Heart right ventricle (tissue), 16 donors: ENCODE data around the gene OVOL3. TPM values are rescaled to one million over a fixed set of nuclear protein-coding genes. Genes with fewer than 3 reads are reported as not detected.

ENCODE experiments used
- ATAC-seq, 8 donors: fragments of 200-7000 bp; cut with Tn5 transposase; one replicate each; pipeline ENCODE4 v1.9.1; 2020; ENCODE audit warnings: mild to moderate bottlenecking in 8 of 8, moderate library complexity in 8 of 8, moderate number of reproducible peaks in 1 of 8
- DNase-seq, 2 donors: peaks; one replicate each; pipeline ENCODE4 v3.0.0-alpha.2; 2020
- H3K27ac ChIP-seq, 10 donors: fragments of 200-600 bp; sonication (generic) in 2 of 10; one replicate each; pipeline versions ENCODE4 v1.5.0 to v1.8.0; 2020 to 2022; ENCODE audit warnings: mild to moderate bottlenecking in 3 of 10
- H3K27me3 ChIP-seq, 7 donors: fragments of 200-600 bp; one replicate each; pipeline ENCODE4 v1.8.0; 2021 to 2022; ENCODE audit warnings: mild to moderate bottlenecking in 2 of 7
- H3K36me3 ChIP-seq, 9 donors: fragments of 200-600 bp; sonication (generic) in 1 of 9; one replicate each; pipeline versions ENCODE4 v1.5.0 to v1.8.0; 2020 to 2022; ENCODE audit warnings: mild to moderate bottlenecking in 2 of 9
- H3K4me1 ChIP-seq, 9 donors: fragments of 200-600 bp; sonication (generic) in 1 of 9; one replicate each; pipeline versions ENCODE4 v1.5.0 to v1.8.0; 2020 to 2022; ENCODE audit warnings: mild to moderate bottlenecking in 4 of 9
- H3K4me3 ChIP-seq, 10 donors: fragments of 200-600 bp; sonication (generic) in 2 of 10; one replicate each; pipeline versions ENCODE4 v1.5.0 to v1.8.0; 2020 to 2022; ENCODE audit warnings: mild to moderate bottlenecking in 7 of 10, moderate library complexity in 2 of 10
- H3K9me3 ChIP-seq, 11 donors: fragments of 200-600 bp in 10 of 11; sonication (generic) in 2 of 11; one replicate each; pipeline versions ENCODE4 v1.5.0 to v1.8.0; 2013 to 2022; ENCODE audit warnings: mild to moderate bottlenecking in 2 of 11, control low read depth in 1 of 11, moderate library complexity in 1 of 11
- WGBS, 2 donors: extraction: QIAGEN DNeasy Blood & Tissue Kit; methylation state at CpG; one replicate each; pipeline ENCODE4 v1.1.7; 2013; ENCODE audit warnings: inconsistent platforms in 1 of 2; 5-methylcytosine and 5-hydroxymethylcytosine counted together
- intact Hi-C, 10 donors: fragments of 100-400 bp; cut with DNase I; formaldehyde crosslinking; loops; one replicate each; pipeline versions ENCODE4 v1.11.1 to v1.14.2; 2022
- polyA plus RNA-seq, 2 donors: library from polyadenylated mRNA; stranded (reverse); fragments of 200-250 nt; gene quantifications; one replicate each; pipeline ENCODE4 v1.2.3, GENCODE V29; 2013
- total RNA-seq, 10 donors: library from RNA; stranded (reverse); fragmentation: NEBNext Ultra II Directional in 3 of 10; extraction: Animal tissue kit (Norgen Biotek cat#: 25700) in 3 of 10; gene quantifications; one replicate each; pipeline versions ENCODE4 v1.2.1 to v1.2.4, GENCODE V29; 2021 to 2023
- TF ChIP-seq, protein P1 (sequence below), 9 donors: fragments of 200-600 bp; sonication (generic) in 2 of 9; IDR thresholded peaks; one replicate each; pipeline versions ENCODE4 v1.5.0 to v1.8.0; 2021 to 2022; ENCODE audit warnings: antibody characterized with exemption in 9 of 9, mild to moderate bottlenecking in 5 of 9, moderate library complexity in 1 of 9
- donor health status: Arrhythmogenic right ventricular cardiomyopathy.
- donor health status: ischemic (EF 13 %, LVEDD 7.1; RV severe dilation, severe dysfunction).
- donor health status: healthy with polysubstance abuse.
- donor health status: DM: no; HTN: yes; CAD: no.
- donor health status: DM: no; HTN: no; CAD: no.
- donor health status: ischemic (EF 25% LVEDD 6.9; RV normal size, moderate dysfunction).
- donor health status: ischemic (EF 25% LVEDD 5.7; RV mildly dilated, moderate dysfunction).
- donor health status: healthy.
- donor health status: DM: yes; HTN: yes; CAD: no.
- donor health status: Ischemic cardiomyopathy.
- donor health status: ischemic (EF 35%, LVEDD 5.7; RV mildly dilated, moderate dysfunction).
- donor health status: nonischemic (EF 11% LVEDD 7.7; RV severe dilation, severe dysfunction).
- donor health status: DM: yes; HTN: yes; CAD: no.
- donor health status: PGD.
- donor health status: ischemic (EF 29% LVEDD 5.4; RV normal size, mild dysfunction).
- donor health status: nonischemic (EF 23%, LVEDD 6.1; RV moderate dilation, normal function).

OVOL3 gene
- total and polyA plus RNA-seq, 12 donors = not detected

DNA sequence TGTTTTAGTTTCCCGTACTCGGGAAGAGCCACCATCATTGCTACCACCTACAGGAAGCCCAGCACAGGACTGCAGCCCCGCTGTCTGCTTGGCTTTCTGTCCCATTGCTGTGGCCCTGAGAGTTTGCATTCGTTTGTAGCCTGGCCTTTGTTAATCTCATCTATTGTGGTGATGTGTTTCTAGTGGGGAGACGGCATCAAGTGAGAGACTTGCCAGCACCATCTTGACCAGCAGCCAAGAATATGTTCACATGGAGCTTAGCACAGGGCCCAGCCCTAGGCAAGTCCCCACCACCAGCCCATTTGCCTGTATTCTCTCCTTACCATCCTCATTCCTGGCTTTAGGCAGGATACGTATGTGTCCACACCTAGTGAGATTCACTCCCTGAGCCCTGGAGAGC, 17.3 kb upstream of the OVOL3 start:
- TF ChIP-seq, protein P1, sequence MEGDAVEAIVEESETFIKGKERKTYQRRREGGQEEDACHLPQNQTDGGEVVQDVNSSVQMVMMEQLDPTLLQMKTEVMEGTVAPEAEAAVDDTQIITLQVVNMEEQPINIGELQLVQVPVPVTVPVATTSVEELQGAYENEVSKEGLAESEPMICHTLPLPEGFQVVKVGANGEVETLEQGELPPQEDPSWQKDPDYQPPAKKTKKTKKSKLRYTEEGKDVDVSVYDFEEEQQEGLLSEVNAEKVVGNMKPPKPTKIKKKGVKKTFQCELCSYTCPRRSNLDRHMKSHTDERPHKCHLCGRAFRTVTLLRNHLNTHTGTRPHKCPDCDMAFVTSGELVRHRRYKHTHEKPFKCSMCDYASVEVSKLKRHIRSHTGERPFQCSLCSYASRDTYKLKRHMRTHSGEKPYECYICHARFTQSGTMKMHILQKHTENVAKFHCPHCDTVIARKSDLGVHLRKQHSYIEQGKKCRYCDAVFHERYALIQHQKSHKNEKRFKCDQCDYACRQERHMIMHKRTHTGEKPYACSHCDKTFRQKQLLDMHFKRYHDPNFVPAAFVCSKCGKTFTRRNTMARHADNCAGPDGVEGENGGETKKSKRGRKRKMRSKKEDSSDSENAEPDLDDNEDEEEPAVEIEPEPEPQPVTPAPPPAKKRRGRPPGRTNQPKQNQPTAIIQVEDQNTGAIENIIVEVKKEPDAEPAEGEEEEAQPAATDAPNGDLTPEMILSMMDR (IDR thresholded peaks at IDR 0.05) = no peak
- DNase-seq (peak in 1 of 2 donors; percentile 54), ATAC-seq (peak; percentile 58 to 92 (median 84))
- Histone ChIP-seq H3K4me1 (peaks cover 0 to 20% (median 6%) of the 10 kb centered on the region in 9 donors), H3K27ac (peak overlapping the region in 9 of 10 donors; percentile 20 to 76 (median 62)), H3K4me3 (no peak overlapping the region), H3K36me3 (peaks cover 0 to 45% (median 0%) of the 10 kb centered on the region in 9 donors), H3K9me3 (no peaks in the 10 kb centered on the region), H3K27me3 (no peaks in the 10 kb centered on the region)
- intact Hi-C loops = no loop called here
- 29 to 70% methylated on average over 6 of the region's 6 CpGs for WGBS, 2 donors

DNA sequence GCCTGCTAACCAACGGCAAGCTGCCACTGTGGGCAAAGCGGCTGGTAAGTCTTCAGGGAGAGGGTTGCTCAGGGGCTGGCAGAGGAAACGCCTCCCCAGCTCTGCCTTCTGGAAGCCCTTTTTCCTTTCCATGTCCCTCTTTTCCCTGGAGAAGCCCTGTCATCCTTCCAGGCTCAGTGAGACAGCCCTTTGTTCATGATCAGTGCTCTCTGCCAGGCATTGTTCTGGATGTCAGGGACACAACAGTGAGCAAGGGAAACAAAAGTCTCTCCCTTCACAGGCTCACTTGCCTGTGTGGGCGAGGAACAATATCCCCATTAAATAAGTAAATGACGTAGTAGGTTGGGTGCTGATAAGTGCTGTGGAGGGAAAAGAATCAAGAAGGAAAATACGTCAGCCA, 13.9 kb upstream of the OVOL3 start:
- H3K4me1 ChIP-seq = peaks cover 0 to 40% (median 24%) of the 10 kb centered on the region in 9 donors
- H3K36me3 ChIP-seq = peaks cover 0 to 39% (median 0%) of the 10 kb centered on the region in 9 donors
- no peak for ATAC-seq
- TF ChIP-seq, protein P1 (IDR thresholded peaks at IDR 0.05) = no peak
- intact Hi-C loops = loop anchor here in 1 of 10 donors (5.0 kb wide), 1 partner anchor 40 kb away; no protein-coding TSS in a partner anchor
- WGBS, 2 donors = 63 to 69% methylated on average over 6 of the region's 6 CpGs
- peak overlapping the region in 7 of 10 donors; percentile 9 to 63 (median 39) for H3K27ac ChIP-seq
- H3K4me3 ChIP-seq = no peak overlapping the region
- no peak for DNase-seq
- H3K27me3 ChIP-seq = no peaks in the 10 kb centered on the region
- no peaks in the 10 kb centered on the region for H3K9me3 ChIP-seq

DNA sequence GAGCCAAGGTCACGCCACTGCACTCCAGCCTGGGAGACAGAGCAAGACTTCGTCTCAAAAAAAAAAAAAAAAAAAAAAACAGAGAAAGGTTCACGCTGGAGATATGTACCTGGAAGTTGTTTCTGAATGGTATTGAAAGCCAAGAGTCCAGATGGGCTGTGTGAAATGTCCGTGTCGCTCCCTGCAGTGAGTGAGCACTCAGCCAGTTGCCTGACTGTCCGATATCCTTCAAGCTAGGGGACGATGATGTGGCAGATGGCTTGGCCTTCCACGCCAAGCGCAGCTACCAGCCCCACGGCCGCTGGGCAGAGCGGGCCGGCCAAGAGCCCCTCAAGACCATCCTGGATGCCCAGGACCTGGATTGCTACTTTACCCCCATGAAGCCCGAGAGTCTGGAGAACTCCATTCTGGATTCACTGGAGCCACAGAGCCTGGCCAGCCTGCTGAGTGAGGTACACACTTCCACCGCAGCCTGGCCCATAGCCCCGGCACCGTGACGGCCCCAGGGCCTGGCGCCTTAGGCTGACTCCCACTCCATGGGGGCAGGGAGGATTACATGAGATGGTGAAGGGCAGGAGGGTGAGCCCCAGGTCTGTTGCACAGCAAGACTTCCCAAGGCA, 11.7 kb upstream of the OVOL3 start:
- intact Hi-C loops = loop anchor here in 1 of 10 donors (5.0 kb wide), 1 partner anchor 42 kb away; no protein-coding TSS in a partner anchor
- peak overlapping the region in 2 of 10 donors; percentile 5 to 13 for H3K4me3 ChIP-seq

GRCh38 chr19:36100476-36100875, 10.5 kb upstream of the OVOL3 start:
- peak; percentile 81 to 94 (median 90) for ATAC-seq

More for the DNA sequence above, 11.7 kb upstream of the OVOL3 start:
- H3K27me3 ChIP-seq = no peaks in the 10 kb centered on the region
- peaks cover 0 to 45% (median 0%) of the 10 kb centered on the region in 9 donors for H3K36me3 ChIP-seq
- H3K9me3 ChIP-seq = no peaks in the 10 kb centered on the region
- peak overlapping the region in 9 of 10 donors; percentile 50 to 94 (median 78) for H3K27ac ChIP-seq
- peaks cover 0 to 33% (median 24%) of the 10 kb centered on the region in 9 donors for H3K4me1 ChIP-seq
- DNase-seq (no peak), ATAC-seq (peak in 5 of 8 donors; percentile 7 to 27 (median 23))
- WGBS, 2 donors = 70 to 75% methylated on average over 19 of the region's 19 CpGs
- TF ChIP-seq, protein P1 (IDR thresholded peaks at IDR 0.05) = no peak

More at GRCh38 chr19:36100476-36100875, 10.5 kb upstream of the OVOL3 start:
- Histone ChIP-seq H3K4me1 (peaks cover 0 to 33% (median 24%) of the 10 kb centered on the region in 9 donors), H3K9me3 (no peaks in the 10 kb centered on the region), H3K4me3 (peak overlapping the region in 7 of 10 donors; percentile 21 to 40 (median 33)), H3K27ac (peak overlapping the region; percentile 24 to 94 (median 76)), H3K27me3 (no peaks in the 10 kb centered on the region), H3K36me3 (peaks cover 0 to 46% (median 0%) of the 10 kb centered on the region in 9 donors)
- intact Hi-C loops = loop anchor here in 1 of 10 donors (5.0 kb wide), 2 partner anchors 33 to 807 kb away; no protein-coding TSS in a partner anchor
- 41 to 45% methylated on average over 5 of the region's 5 CpGs for WGBS, 2 donors
- TF ChIP-seq, protein P1 (IDR thresholded peaks at IDR 0.05) = no peak
- peak; percentile 73 to 76 for DNase-seq
